OCI-LY3 (cell line): ENCODE measurements around the gene CLTC.

ENCODE experiments used
- H2AFZ ChIP-seq: fragments of 200-600, 300-600 bp; shearing (Covaris generic); 2 replicates; pipeline ENCODE4 v1.6.0; 2014; ENCODE audit warnings: antibody characterized with exemption, low read depth, low read length
- H3K27ac ChIP-seq: fragments of 200-600, 300-600 bp; sonication (generic); 2 replicates; pipeline ENCODE4 v1.5.1; 2014; ENCODE audit warnings: mild to moderate bottlenecking, low read length, moderate library complexity, mixed read lengths
- H3K27me3 ChIP-seq: fragments of 200-600, 300-600 bp; sonication (generic); 2 replicates; pipeline ENCODE4 v1.6.1; 2014; ENCODE audit warnings: low read depth, low read length, mixed read lengths
- H3K36me3 ChIP-seq: fragments of 200-600, 300-600 bp; sonication (generic); replicated peaks from 2 replicates; pipeline ENCODE3; 2014; ENCODE audit warnings: low read depth, low read length, mixed read lengths
- H3K4me1 ChIP-seq: fragments of 300-600, 200-600 bp; sonication (generic); 2 replicates; pipeline ENCODE4 v1.6.1; 2014; ENCODE audit warnings: low read length, mixed read lengths
- H3K4me2 ChIP-seq: fragments of 200-600, 300-600 bp; sonication (generic); 2 replicates; pipeline ENCODE4 v1.6.1; 2014; ENCODE audit warnings: low read length, mixed read lengths
- H3K4me3 ChIP-seq: fragments of 300-600, 200-600 bp; sonication (generic); 2 replicates; pipeline ENCODE4 v1.5.1; 2014; ENCODE audit warnings: antibody characterized with exemption, mild to moderate bottlenecking, low read length, moderate library complexity
- H3K79me2 ChIP-seq: fragments of 300-600, 200-600 bp; shearing (Covaris generic); 2 replicates; pipeline ENCODE4 v1.6.1; 2014; ENCODE audit warnings: mild to moderate bottlenecking, low read length, mixed read lengths
- H3K9ac ChIP-seq: fragments of 300-600, 200-600 bp; shearing (Covaris generic); 2 replicates; pipeline ENCODE4 v1.6.0; 2014; ENCODE audit warnings: mild to moderate bottlenecking, low read length, moderate library complexity
- H3K9me3 ChIP-seq: fragments of 200-600, 300-600 bp; shearing (Covaris generic); 2 replicates; pipeline ENCODE4 v1.6.1; 2014; ENCODE audit warnings: low read length, mixed read lengths; ENCODE audit not compliant: insufficient read depth
- H4K20me1 ChIP-seq: fragments of 200-600, 300-600 bp; sonication (generic); 2 replicates; pipeline ENCODE4 v1.6.1; 2016; ENCODE audit warnings: low read length, mixed read lengths; ENCODE audit not compliant: insufficient read depth
- CTCF ChIP-seq: fragments of 200-600, 300-600 bp; sonication (generic); IDR thresholded peaks from 2 replicates; pipeline ENCODE4 v1.5.1; 2014; ENCODE audit warnings: antibody characterized with exemption, low read length, low read depth
- EZH2phosphoT487 ChIP-seq: fragments of 200-600 bp; shearing (Covaris generic); IDR thresholded peaks from 2 replicates; pipeline ENCODE4 v1.6.1; 2018; ENCODE audit warnings: antibody characterized with exemption, mixed run types, low read depth

The CLTC gene

GRCh38 chr17:59676716-59677115 lies 57.0 kb downstream of the CLTC start:
- Histone ChIP-seq H3K79me2 (peaks cover 6% of the 10 kb centered on the region; the same call in 1 of the 2 replicates), H2AFZ (no peak overlapping the region), H3K4me2 (no peak overlapping the region), H3K36me3 (peaks cover 64% of the 10 kb centered on the region), H3K4me1 (peaks cover 20% of the 10 kb centered on the region), H4K20me1 (peaks cover 23% of the 10 kb centered on the region), H3K27ac (no peak overlapping the region), H3K27me3 (no peaks in the 10 kb centered on the region), H3K4me3 (no peak overlapping the region), H3K9me3 (no peaks in the 10 kb centered on the region), H3K9ac (no peak overlapping the region)
- no peak for TF ChIP-seq EZH2phosphoT487
- no peak for TF ChIP-seq CTCF

GRCh38 chr17:59678918-59679317 lies 59.2 kb downstream of the CLTC start:
- peaks cover 13% of the 10 kb centered on the region; the same call in 1 of the 2 replicates for H4K20me1 ChIP-seq
- no peak overlapping the region for H3K27ac ChIP-seq
- H3K4me1 ChIP-seq = peaks cover 17% of the 10 kb centered on the region
- H3K79me2 ChIP-seq = peaks cover 6% of the 10 kb centered on the region; the same call in 1 of the 2 replicates
- H3K4me3 ChIP-seq = no peak overlapping the region
- no peak overlapping the region for H3K4me2 ChIP-seq
- H3K36me3 ChIP-seq = peaks cover 80% of the 10 kb centered on the region
- H2AFZ ChIP-seq = no peak overlapping the region
- H3K27me3 ChIP-seq = no peaks in the 10 kb centered on the region
- no peak overlapping the region for H3K9ac ChIP-seq
- H3K9me3 ChIP-seq = no peaks in the 10 kb centered on the region
- TF ChIP-seq EZH2phosphoT487 = no peak

- Histone ChIP-seq H3K27me3 (no peaks in the 10 kb centered on the region), H3K4me3 (no peak overlapping the region), H2AFZ (no peak overlapping the region), H3K79me2 (peaks cover 6% of the 10 kb centered on the region; the same call in 1 of the 2 replicates), H3K4me1 (peaks cover 3% of the 10 kb centered on the region), H3K9me3 (no peaks in the 10 kb centered on the region), H3K9ac (no peak overlapping the region), H3K36me3 (peaks cover 81% of the 10 kb centered on the region), H4K20me1 (peaks cover 6% of the 10 kb centered on the region; the same call in 1 of the 2 replicates), H3K27ac (no peak overlapping the region), H3K4me2 (no peak overlapping the region)
- no peak for TF ChIP-seq EZH2phosphoT487
- TF ChIP-seq CTCF = no peak
Measured at GRCh38 chr17:59680314-59680713, 60.6 kb downstream of the CLTC start.

- no peak overlapping the region for H2AFZ ChIP-seq
- no peak overlapping the region for H3K27ac ChIP-seq
- H3K4me1 ChIP-seq = peaks cover 11% of the 10 kb centered on the region
- TF ChIP-seq EZH2phosphoT487 (no peak), CTCF (no peak)
- H3K36me3 ChIP-seq = peaks cover 82% of the 10 kb centered on the region
- H3K4me2 ChIP-seq = no peak overlapping the region
- H4K20me1 ChIP-seq = peaks cover 13% of the 10 kb centered on the region; the same call in 1 of the 2 replicates
- peaks cover 15% of the 10 kb centered on the region for H3K79me2 ChIP-seq
- H3K9me3 ChIP-seq = no peaks in the 10 kb centered on the region
- H3K27me3 ChIP-seq = no peaks in the 10 kb centered on the region
- H3K4me3 ChIP-seq = no peak overlapping the region
- H3K9ac ChIP-seq = no peak overlapping the region
Measured at GRCh38 chr17:59683283-59683682, 63.6 kb downstream of the CLTC start.
